Measurements from ENCODE around the gene URAD.

URAD gene

DNA sequence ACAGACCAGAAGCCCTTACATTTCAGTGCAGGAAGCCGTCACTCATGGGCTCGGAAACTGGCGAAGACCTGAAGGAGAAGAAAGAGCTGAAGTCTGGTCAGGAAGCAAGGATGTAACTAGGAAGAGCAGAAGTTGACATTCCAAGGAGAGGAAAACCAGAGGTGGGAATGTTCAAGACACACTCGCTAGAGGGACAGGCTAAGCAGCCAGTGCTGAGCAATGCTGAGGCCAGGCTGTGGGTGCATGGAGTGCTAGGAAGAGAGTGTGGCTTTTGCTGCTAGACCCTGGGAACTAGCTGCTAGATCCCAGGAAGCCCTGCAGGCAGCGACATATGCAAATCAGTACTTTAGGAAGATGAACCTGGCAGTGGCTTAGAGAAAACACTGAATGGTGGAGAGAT lies 12.1 kb upstream of the URAD start:
- DNase-seq (ENCODE audit: low spot score): no peak

DNA sequence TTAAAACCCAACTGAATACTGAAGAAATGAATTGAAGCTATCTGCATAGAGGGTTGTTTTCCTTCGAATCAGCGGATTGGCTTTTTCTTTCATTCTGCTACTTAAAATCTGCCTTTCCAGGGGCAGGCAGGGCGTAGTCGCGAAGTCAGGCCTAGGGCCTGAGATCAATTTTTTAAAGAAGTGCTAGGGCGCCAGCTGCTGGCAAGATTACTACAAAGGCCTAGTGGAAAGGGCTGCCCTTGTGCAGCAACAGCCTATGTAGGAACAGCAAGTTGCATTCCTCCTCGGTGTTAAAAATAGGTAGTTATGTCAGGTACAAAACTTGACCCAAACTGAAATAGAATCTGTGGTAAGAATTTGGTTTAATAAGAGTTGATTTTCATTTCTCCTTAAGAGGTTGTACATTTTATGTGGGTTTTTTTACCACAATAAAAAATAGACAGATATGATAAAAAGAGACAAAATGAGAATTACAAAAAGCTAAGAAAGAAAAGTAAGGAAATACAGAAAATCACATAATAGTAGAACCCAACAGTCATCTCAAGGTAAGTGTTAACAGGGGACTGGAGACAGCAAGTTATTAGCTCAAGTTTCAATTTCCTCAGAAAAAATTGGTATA lies 9.5 kb upstream of the URAD start:
- DNase-seq (ENCODE audit: low spot score): peak; percentile 34

DNA sequence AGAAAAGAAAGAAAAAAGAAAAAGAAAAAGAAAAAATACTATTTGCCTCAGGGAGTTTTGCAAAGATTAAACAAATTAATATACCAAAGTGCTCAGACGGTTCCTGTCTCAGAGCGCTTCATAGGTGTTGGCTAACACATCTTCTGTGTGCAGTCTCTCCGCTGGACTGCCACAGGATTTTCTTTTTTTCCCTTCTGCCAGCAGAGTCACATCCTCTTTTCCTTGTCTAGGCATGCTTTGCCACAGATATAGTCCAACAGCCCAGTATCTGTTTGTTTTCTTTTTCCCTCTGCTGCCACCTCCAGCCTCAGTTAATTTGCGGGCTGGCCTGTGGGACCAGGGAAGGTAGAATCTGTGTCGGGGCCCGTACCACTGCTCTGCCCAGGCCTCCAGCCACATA lies 3.4 kb upstream of the URAD start:
- DNase-seq (ENCODE audit: low spot score): no peak

DNA sequence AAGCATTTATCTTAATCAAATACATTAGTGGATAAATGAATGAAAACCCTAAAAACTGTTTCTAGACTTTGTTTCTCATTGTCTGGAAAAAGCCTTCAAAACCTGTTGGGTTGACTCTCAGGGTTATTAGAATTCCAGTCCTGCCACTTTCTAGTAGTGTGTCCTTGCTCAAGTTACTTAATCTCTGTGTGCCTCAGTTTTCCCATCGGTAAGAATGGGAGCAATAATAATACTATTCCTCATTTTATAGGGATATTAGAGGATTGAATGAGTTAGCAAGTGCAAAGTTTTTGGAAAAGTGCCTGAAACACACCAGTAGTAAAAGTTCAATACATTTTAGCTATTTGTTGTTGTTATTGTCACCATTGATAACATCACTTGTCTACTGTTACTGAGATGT lies 2.9 kb downstream of the URAD start:
- no peak for DNase-seq (ENCODE audit: low spot score)

DNA sequence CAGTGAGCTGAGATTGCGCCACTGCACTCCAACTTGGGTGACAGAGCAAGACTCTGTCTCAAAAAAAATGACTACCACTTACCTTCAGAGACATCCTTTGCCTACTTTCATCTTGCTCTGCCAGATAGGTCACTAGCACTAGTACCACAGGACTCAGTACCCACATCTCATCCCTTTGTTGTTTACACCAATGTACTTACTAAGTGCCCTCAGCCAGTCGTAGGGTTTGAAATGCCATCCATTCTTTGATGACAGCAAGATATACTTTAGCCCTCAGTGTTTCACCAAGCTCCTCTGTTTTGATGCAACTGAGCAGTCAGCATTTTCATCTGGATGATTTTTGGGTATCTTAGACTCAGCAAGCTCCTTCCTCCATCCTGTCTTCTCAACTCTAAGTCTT lies 6.1 kb downstream of the URAD start:
- no peak for DNase-seq (ENCODE audit: low spot score)

DNA sequence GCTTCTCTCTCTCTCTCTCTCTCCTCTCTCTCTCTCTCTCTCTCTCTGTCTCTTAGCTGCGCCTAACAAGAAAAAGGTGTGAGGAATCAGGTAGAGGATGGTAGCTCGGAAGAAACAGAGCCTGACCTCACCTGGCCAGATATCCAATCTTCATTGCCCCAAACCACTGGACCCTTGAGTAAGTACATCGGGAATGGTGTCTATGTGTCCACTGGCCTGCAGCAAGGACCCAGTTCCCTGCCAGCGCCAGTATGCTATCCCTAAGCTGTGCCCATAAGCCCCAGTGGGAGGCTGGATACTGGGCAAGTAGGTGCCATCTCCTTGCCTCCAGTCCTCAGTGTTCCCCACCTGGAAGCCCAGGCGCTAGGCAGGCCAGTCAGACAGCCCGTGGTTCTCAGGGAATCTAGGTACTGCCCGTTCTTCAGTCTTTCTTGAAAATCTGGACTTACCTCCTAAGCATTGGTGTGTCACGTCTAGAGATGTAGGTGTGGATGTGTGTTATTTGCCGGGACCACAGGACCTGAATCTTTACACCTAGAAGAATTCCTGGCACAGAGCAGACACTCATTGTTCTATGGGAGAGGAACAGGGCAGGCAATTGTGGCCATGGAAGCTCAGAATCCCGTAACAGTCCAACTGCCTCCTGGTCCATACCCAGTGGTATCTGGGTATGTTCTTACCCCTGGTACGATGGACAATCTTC lies 7.3 kb downstream of the URAD start:
- DNase-seq (ENCODE audit: low spot score): no peak

DNA sequence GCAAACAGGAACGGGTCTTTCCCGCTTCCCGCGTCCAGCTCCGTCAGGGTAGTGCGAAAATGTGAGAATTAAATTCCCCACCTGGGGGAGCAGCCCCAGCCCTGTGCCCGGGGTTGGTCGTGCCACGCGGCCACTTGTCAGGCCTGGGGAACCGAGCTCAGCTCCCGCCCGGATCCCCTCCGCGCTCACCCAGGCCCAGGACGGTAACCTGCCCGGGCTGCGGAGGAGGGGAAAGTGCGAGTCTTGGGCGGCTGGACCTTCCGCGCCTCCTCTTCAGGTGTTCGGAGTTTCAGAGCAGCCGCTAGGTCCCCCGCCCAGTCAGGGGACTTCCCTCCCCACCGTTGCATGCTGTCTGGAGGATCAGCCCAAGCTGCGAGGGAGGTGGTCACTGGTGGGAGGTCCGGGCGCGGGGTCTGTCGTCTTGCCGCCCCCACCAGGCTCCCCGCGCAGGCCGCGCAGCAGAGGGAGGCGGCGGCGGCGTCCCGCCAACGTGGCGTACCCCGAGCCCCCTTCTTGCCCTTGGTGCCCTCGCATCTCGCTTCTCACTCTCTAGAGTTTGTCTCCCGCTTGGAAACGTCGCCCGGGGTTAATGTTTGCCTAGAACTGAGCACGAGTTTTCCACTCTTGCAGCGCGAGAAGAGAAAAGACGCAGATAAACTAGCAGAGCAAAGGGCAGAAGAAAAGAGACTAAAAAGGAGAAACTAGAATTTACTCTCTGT lies 8.1 kb downstream of the URAD start:
- no peak for DNase-seq (ENCODE audit: low spot score)

DNA sequence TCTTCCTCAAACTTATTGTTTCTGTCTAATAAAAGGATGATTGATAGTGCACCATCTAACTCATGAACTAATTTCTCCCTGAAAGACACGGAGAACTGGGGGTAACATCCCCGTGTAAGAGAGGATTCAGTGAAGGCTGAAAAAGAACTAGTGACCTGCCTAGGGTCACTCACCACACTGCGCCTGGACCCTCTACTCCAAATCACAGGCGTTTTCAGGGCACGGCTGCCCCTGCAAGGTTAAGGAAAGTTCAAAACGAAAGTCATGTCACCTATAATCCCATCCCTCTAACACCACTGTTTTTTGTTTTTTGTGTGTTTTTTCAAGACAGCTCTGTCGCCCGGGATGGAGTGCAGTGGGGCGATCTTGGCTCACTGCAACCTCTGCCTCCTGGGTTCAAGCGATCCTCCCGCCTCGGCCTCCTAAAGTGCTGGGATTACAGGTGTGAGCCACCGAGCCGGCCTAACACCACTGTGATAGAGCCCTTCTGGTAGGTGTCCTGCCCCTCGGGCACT lies 8.7 kb downstream of the URAD start:
- DNase-seq (ENCODE audit: low spot score): no peak

DNA sequence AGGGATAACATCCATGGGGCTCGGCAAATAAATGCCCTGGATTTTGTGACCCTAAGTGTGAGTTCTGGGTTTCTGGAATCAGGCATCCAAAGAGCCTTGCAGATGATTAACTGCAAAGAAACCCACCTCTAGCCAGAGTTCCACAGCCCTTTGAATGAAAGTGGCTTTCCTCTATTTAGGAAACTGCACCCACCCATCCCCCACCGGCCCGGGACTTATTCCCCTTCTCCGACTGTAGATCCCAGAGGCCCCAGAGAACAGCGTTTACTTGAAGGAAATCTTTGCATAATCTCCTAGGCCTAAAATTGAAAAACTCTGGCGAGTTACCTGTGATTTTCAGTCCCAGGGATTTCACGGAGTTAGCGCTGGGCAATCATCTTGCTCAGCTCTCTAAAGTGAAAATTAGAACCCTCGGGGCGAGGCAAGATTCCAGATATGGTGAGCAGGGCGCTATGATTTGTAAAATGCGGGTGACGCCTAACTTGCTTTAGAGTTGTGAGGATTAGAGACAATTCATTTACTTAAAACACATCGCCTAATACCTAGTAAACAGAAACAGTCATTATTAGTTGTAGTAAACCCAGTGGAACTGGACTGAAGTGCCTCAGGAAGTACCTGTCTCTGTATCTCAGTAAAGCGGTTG lies 9.4 kb downstream of the URAD start:
- no peak for DNase-seq (ENCODE audit: low spot score)

DNA sequence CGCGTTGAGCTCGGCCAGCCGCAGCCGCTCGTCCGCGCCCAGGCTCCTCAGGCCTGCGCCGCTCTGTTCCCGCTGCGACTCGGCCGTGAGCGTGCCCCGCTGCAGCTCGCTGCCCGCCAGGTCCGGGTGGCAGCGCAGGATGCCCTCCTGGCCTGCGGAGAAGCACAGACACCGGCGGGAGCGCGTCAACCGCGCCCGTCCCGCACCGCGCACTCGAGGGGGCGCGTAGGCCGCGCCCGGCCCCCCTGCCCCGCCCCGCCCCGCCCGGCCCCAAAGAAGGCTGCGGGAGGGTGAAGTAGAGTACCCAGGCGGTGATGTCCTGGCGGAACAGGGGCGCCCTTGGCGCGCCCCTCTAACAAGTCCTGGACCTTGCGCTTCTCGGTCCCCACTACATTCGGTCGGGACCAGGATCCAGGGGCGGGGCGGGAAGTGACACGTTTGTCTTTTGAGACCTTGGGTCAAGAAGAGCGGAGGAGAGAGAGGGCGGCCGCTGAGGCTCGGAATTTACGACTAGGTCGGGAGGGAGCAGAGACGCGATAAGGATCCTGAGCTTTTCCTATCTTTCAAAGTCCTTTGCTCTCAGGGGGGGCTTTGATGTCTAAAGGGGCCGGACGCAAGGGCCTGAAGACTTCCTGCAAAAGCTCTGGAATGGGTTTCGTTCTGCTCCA lies 10.1 kb downstream of the URAD start:
- no peak for DNase-seq (ENCODE audit: low spot score)

DNA sequence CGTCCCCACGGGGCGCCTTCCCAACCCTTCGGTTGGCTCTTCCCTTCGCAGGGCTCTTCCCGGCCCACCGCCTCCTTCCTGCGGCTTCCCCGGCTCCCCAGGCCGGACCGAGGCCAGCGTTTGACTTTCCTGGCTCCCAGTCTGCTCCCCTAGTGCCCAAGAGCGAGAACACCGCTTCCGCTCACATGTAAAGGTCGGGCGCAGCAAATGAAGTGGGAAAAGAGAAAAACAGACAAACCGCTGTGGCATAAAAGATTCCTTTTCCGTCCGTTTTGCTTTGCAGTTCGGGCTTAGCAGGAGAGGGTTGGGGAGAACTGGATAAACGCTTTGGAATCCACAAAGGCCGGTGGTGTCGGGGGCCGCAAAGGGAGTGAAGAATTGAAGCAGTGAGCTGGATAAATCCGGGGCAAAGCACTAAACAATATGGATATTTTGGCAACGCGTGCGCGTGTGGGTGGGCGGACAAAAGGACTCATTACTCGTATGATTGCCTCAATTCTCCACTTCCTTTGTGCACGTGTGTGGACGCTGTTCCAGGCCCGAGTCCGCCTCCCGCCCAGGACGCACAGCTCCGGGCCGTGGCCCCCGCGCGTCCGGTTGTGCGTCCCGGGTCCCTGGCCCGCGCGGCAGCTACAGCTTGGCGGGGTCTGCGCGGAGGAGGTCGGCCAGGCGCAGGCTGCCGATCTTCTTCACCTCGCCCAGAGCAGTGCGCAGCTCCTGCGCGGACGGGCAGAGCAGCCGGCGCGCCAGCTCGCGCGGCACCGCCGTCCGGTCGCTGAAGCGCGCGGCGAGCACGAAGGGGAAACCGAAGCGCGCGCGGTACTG lies 10.8 kb downstream of the URAD start:
- no peak for DNase-seq (ENCODE audit: low spot score)

DNA sequence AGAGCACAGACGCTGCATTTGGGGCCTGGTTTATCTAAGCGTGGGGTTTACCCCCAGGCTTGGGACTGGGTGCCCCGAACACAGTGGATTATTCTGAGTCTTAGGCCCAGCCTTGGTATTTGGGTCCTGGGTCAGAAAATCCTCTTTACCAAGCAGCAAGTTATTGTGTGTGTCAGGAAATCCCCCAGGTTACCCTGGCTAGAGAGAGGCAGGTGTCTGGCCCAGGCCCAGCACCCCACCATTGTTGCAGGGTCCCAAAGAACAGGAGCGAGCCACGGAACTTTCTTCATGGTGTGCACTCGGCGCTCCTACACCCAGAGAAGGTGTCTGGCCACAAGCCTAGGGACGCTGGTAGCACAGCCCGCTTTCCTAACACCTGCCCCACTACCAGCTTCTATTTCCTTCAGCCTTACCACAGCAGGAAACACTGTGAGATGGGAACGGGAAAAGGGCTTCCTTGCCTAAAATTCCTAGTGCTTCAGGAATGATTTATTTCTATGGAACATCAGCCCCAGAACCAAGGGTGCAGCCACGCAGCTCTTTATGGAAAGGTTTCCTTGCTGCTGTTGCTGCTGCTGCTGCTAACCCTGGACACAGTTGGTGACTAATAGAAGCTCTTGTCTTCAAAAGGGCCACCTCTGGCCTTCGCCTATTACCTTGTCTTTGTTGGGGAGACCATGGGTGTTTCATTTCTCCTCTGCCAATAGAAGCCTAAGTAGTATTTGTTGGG lies 12.0 kb downstream of the URAD start:
- DNase-seq (ENCODE audit: low spot score): no peak

DNA sequence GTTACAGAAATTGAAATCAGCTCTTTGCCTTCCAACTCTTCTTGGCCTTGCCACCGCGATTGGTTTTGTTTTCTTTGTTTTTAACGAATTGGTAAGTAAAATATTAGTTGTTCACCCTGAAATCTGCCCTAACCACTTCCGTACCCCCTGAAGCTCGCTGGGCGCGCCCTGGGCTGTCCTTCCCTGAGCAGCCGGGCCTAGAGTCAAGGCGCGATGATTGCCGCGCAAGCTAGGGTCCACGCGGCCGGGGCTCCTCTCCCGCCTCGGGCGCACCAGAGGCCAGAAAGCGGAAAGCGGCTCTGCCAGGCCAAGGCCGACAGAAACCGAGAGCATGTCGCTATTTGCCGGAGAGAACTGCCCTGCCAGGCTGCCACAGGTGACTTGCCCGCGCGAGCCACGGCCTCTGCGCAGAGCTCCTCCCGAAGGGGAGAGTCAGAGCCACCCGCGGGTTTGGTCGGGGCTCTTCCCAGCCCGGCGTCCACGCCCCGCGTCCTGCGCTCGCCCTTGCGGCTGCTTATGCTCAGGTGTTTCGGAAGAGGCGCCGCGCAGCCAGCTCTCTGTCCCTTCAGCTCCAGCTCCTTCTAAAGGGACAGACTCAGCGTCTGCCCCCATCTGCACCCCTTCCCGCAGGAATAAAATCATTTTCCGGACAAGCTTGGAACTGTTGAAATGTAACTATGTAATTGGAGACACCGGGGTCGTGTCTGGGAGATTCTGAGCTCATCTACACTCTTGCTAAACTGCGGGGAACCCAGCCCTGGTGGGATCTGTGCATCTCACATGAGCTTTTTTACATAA lies 12.7 kb downstream of the URAD start:
- no peak for DNase-seq (ENCODE audit: low spot score)

DNA sequence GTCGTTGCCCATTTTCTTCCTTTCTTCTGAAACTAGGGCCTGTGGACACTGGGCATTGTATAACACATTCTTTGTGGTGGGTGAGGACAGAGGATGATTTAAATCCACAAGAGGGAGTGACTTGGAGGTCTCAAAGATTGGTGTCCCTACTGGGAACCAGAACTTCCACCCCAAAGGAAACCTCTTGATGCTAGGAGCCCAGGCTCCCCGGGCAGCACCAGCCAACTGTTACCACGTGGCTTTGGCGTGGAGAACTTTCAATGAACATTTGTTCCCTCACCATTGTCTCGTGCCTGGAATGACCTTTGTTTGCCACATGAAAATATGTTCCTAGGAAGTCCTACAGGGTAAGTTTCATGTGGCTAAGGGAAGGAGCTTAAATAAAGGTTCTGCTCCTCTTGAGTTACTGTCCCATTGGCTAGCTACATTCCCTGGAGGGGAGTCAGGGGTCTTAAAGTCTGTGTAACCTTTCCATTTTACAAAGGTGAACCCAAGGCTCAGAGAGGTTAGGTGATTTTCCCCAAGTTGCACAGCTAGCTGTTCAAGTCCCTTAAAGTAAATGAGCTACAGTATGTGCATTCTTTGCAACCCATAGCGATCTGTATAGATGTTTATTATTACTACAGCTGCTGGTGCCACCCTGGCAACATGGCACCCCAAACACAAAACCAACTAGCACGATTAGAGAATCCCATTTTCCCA lies 14.4 kb downstream of the URAD start:
- no peak for DNase-seq (ENCODE audit: low spot score)

DNA sequence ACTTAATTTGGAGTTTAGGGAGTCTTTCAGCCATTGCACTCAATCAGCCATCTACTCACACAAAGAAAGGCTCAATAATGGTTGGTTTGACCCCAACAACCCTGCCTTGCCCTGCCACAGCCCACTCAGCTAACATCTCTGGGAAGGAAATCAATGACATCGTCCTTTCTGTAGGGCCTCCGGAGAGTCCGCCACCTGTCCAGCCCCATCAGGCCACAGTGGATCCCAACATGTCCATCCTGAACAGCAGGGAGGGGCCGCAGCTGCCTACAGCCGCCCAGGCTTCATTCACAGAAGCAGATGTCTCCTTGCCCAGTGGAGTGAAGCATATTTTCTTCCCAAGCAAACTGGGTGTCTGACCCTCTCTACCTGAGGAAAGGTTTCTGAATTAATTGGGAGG lies 15.2 kb downstream of the URAD start:
- no peak for DNase-seq (ENCODE audit: low spot score)

DNA sequence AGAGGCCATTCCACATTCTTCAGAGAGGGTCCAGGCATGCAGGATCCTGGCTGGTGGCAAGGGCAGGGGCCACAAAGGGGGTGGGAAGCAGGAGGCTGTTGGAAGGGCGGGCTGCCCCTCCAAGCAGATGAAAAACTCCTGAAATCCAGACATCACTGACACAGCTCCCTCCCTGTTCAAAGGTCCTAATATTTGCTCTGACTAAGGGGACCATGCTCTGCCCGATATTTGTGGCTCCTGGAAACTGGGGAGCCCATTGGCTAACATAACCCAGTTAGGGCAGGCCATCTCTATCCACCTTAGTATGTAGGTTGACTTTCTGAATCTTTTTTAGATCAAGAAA lies 16.0 kb downstream of the URAD start:
- no peak for DNase-seq (ENCODE audit: low spot score)

DNA sequence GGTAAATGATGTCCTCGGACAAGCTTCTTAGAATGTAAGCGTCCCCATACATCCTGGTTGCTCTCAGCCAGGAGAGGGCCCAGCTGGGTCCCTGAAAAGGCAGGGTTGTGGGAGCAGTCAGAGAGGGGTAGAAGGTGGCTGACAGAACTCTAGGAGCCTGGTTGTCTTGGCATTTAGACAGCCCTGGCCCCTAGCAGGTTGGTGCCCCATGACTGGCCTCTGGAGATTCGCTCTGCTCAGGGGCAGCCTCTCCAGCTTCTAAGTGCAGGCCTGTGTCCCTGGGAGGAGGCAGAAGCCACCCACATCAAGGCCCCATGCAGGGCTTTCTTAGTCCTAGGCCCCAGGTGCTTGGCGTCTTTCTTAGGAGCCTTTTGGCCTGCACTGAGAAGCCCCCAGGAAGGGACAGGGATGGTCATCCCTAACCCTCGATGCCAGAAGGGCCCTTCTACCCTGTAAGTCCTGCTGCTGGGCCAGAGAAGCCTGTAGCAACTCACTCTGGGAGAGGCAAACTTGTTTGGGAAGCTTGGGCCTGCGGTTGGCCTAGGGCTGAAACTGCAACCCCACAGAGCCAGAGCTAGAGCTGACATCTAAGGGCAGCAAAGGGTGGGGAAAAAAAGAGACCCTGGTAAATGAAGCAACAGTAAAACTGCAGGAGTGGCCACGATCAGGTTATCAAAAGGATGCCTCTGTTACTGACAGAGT lies 16.6 kb downstream of the URAD start:
- DNase-seq (ENCODE audit: low spot score): no peak

DNA sequence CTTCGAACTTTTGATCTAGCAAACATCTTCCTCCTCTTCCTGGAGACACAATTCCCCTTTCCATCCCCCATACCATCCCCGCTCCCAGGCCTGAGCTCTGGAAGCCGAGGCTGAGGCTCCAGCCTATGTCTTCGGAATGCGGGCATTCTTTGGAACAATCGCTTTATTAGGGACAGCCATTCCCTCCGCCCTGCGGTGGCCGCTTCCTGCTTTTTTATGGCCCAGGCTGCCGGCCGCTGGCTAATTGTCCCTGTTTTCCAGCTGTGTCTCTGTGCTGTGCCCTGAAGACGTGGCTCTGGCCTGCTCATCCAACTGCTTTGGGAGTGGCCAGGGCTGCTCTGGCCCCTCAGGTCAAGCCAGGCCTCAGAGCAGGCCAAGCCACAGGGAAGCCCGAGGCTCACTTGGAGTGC lies 17.3 kb downstream of the URAD start:
- DNase-seq (ENCODE audit: low spot score): no peak

Data from germinal center (tissue), 1 donor.